Adrenal gland (tissue), 5 donors: ENCODE results near the gene ESPNL.

Experiments used
- POLR2A ChIP-seq, 2 donors: fragments of 450-650 bp; IDR thresholded peaks; one replicate each; pipeline ENCODE4 v1.6.1; 2017; ENCODE audit warnings: antibody characterized with exemption in 2 of 2, mild to moderate bottlenecking in 2 of 2, moderate library complexity in 1 of 2
- TF ChIP-seq, protein P1 (sequence below), 6 experiments: fragments of 450-650 bp in 4 of 6; fragments of 200-600 bp in 2 of 6; sonication (generic) in 1 of 6; IDR thresholded peaks; 1 replicate in 5 of 6; 2 replicates in 1 of 6; pipeline versions ENCODE4 v1.5.1 to v1.8.0; 2016 to 2021; ENCODE audit warnings: antibody characterized with exemption in 6 of 6, mild to moderate bottlenecking in 2 of 6, moderate library complexity in 1 of 6
- donor health status: DM: no; HTN: no; CAD: no.

DNA sequence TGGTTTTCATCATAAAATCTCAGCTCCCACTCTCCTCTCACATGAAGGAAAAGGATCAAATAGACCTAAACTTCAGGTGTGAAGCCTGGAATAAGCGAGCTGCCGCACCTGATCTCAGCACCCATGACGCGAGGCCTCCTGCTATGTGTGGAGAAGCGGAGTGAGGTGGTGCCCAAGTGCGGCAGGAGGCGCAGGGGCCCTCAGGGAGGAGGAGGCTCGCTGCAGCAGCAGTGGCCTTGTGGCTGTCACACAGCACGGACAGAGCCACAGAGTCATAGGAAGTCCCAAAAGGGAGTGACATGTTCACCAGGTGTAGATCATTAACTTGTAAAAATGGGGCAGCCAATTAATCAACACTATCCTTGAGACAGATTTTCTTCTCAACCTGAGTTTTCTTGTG lies 30.3 kb upstream of the ESPNL start:
- TF ChIP-seq, protein P1, sequence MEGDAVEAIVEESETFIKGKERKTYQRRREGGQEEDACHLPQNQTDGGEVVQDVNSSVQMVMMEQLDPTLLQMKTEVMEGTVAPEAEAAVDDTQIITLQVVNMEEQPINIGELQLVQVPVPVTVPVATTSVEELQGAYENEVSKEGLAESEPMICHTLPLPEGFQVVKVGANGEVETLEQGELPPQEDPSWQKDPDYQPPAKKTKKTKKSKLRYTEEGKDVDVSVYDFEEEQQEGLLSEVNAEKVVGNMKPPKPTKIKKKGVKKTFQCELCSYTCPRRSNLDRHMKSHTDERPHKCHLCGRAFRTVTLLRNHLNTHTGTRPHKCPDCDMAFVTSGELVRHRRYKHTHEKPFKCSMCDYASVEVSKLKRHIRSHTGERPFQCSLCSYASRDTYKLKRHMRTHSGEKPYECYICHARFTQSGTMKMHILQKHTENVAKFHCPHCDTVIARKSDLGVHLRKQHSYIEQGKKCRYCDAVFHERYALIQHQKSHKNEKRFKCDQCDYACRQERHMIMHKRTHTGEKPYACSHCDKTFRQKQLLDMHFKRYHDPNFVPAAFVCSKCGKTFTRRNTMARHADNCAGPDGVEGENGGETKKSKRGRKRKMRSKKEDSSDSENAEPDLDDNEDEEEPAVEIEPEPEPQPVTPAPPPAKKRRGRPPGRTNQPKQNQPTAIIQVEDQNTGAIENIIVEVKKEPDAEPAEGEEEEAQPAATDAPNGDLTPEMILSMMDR (IDR thresholded peaks at IDR 0.05), result no peak
- TF ChIP-seq POLR2A (IDR thresholded peaks at IDR 0.05), result no peak
